Measurements from ENCODE around the gene TANGO6. TPM values are rescaled to one million over a fixed set of nuclear protein-coding genes. Genes with fewer than 3 reads are reported as not detected.
"Not testable (repeated sequence)": the region's sequence is repeated elsewhere in the genome, so short reads cannot be mapped to it uniquely, and the experiment has no call there.

TANGO6 gene
- total RNA-seq, 1 donor from 2014 or later, result 13.7 TPM

DNA sequence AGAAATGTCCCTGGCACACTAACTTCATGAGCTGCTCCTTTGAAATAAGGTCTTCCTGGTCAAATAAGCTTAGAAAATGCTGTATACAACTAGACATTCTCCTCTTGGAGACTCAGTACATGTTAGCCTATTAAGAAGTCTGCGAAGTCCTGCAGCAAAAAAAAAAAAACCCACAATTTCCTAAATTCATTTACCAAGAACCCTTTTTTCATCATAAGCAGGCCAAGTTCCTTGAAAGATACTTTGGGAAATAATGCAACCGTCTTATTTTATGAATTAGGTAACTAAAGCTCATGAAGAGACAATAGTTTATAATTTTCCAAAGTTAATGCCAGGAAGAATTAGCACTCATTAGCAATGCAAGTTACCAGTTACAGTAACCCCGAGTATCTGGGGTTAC is 213.1 kb downstream of the TANGO6 start:
- no peak overlapping the region for H3K4me3 ChIP-seq (ENCODE audit: low read depth, low read length)
- no peak for TF ChIP-seq CTCF (IDR thresholded peaks at IDR 0.05; ENCODE audit: insufficient read depth, low read length, severe bottlenecking)
- H3K27me3 ChIP-seq (ENCODE audit: control insufficient read depth, insufficient read depth, low read length), result no peaks in the 10 kb centered on the region
- FAIRE-seq, result no peak
- no peak for DNase-seq (ENCODE audit: low read depth)
- H3K36me3 ChIP-seq (ENCODE audit: control insufficient read depth, insufficient read depth, low read length), result no peaks in the 10 kb centered on the region

DNA sequence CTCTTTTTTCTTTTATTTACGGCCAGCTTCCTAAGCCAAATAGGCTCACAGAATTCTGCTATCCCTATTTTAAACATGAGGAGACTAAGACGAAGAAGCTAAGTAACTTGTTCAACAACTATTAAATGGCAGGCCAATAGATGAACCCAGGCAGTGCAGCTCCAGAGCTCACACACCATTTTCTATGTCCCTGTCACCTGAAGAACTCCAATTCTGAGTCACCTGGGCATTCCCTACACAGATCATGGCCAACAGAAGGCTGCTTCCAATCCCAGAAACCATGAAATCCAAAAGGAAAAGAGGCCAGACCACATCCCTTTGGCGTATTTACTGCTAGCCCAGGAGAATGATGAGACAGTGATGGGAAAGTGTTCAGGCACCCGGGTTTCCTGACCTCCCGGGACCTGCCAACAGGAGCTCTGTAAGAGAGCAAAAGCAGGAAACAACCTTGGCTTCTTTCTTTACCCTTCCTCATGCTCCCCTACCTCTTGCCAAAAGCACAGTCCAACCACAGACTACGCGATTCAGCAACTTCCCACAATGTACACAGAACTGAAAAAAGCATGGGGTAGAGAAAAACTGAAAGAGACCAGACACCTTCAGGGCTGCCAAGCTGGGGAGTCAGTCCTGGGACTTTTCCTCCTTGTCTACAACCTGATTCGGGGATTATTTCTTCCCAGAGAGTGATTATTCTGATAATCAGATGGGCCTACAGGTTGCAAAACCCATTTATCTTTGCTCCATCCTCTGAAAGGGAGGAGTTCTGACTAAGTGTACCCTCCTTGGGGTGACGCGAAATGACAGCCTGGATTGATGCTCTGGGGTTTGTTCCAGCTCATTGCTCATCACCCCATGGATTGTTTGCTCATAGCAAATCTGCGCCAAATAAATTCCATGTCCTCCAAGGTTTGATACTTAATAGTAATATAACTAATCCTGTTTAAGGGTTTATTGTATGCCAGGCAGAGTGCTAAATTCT is 214.4 kb downstream of the TANGO6 start:
- TF ChIP-seq CTCF (IDR thresholded peaks at IDR 0.05; ENCODE audit: insufficient read depth, low read length, severe bottlenecking), result no peak
- no peak overlapping the region for H3K4me3 ChIP-seq (ENCODE audit: low read depth, low read length)
- H3K27me3 ChIP-seq (ENCODE audit: control insufficient read depth, insufficient read depth, low read length), result no peaks in the 10 kb centered on the region
- DNase-seq (ENCODE audit: low read depth) (peak; percentile 94), FAIRE-seq (peak; percentile 52)
- H3K36me3 ChIP-seq (ENCODE audit: control insufficient read depth, insufficient read depth, low read length), result no peaks in the 10 kb centered on the region

DNA sequence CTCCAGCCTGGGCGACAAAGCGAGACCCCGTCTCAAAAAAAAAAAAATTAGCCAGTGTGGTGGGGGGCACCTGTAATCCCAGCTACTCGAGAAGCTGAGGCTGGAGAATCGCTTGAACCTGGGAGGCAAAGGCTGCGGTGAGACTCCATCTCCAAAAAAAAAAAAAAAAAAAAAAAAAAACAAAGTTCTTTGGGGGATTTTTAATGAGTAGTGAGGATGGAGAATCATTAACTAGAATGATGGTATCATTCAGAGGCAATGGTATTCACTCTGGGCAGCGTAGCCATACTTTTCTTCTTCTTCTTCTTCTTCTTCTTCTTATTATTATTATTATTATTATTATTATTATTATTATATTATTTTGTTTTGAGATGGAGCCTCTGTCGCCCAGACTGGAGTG is 220.2 kb downstream of the TANGO6 start:
- H3K4me3 ChIP-seq (ENCODE audit: low read depth, low read length); H3K27me3 ChIP-seq (ENCODE audit: control insufficient read depth, insufficient read depth, low read length); FAIRE-seq; H3K36me3 ChIP-seq (ENCODE audit: control insufficient read depth, insufficient read depth, low read length); DNase-seq (ENCODE audit: low read depth): not testable (repeated sequence)

- FAIRE-seq, result no peak
- DNase-seq (ENCODE audit: low read depth), result peak; percentile 49
- Histone ChIP-seq H3K36me3 (ENCODE audit: control insufficient read depth, insufficient read depth, low read length) (no peaks in the 10 kb centered on the region), H3K27me3 (ENCODE audit: control insufficient read depth, insufficient read depth, low read length) (no peaks in the 10 kb centered on the region), H3K4me3 (ENCODE audit: low read depth, low read length) (no peak overlapping the region)
- no peak for TF ChIP-seq CTCF (IDR thresholded peaks at IDR 0.05; ENCODE audit: insufficient read depth, low read length, severe bottlenecking)
Observed at GRCh38 chr16:69064124-69064763, 220.9 kb downstream of the TANGO6 start.

- Histone ChIP-seq H3K36me3 (ENCODE audit: control insufficient read depth, insufficient read depth, low read length) (no peaks in the 10 kb centered on the region), H3K27me3 (ENCODE audit: control insufficient read depth, insufficient read depth, low read length) (no peaks in the 10 kb centered on the region), H3K4me3 (ENCODE audit: low read depth, low read length) (no peak overlapping the region)
- TF ChIP-seq CTCF (IDR thresholded peaks at IDR 0.05; ENCODE audit: insufficient read depth, low read length, severe bottlenecking), result no peak
- FAIRE-seq, result no peak
- no peak for DNase-seq (ENCODE audit: low read depth)
Observed at GRCh38 chr16:69064764-69065313, 221.5 kb downstream of the TANGO6 start.

DNA sequence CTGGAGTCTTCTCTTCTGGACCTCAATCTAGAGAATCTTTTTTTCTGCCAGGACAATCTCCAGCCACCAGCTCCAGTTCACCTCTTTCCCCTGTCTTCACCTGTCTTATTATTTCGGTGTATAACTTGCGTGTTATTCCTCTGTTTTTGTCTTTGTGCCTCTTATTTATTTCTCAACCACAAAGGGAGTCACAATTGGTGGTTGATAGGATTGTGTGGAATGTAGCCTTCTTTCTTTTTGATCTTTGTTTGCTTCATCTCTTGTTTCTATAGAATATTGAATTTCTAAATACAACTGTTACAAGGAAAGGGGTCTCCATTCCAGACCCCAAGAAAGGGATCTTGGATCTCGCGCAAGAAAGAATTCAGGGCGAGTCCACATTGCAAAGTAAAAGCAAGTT is 226.2 kb downstream of the TANGO6 start:
- H3K27me3 ChIP-seq (ENCODE audit: control insufficient read depth, insufficient read depth, low read length), result no peaks in the 10 kb centered on the region
- FAIRE-seq (no peak), DNase-seq (ENCODE audit: low read depth) (no peak)
- no peak overlapping the region for H3K4me3 ChIP-seq (ENCODE audit: low read depth, low read length)
- no peaks in the 10 kb centered on the region for H3K36me3 ChIP-seq (ENCODE audit: control insufficient read depth, insufficient read depth, low read length)
- TF ChIP-seq CTCF (IDR thresholded peaks at IDR 0.05; ENCODE audit: insufficient read depth, low read length, severe bottlenecking), result no peak

Measured in bronchial epithelial cell (primary cell).